SK-N-SH (cell line): ENCODE measurements around the gene AKT3. TPM values are rescaled to one million over a fixed set of nuclear protein-coding genes. Genes with fewer than 3 reads are reported as not detected.

ENCODE experiments used
- CTCF ChIA-PET: fragments of 300-600, 350-600 bp; formaldehyde crosslinking; extraction: SDS; loops from one replicate; lab custom pipeline; 2021; lab: Yijun Ruan, JAX
- POLR2A ChIA-PET: fragments of 350-600 bp; sonication (Branson Sonifier 250); formaldehyde crosslinking; extraction: SDS; loops from one replicate; lab custom pipeline; 2020; ENCODE audit warnings: antibody characterized with exemption, inconsistent platforms; lab: Yijun Ruan, JAX
- DNase-seq: peaks from one replicate; pipeline ENCODE4 v3.0.0; 2012
- H2AFZ ChIP-seq: fragments of 200-600 bp; sonication (generic); 2 replicates; pipeline ENCODE4 v1.8.1; 2016; ENCODE audit warnings: antibody characterized with exemption, mild to moderate bottlenecking, low read depth
- H3F3A ChIP-seq: fragments of 200-600 bp; sonication (generic); replicated peaks from 2 replicates; pipeline ENCODE3; 2016; ENCODE audit warnings: antibody characterized with exemption, mild to moderate bottlenecking; ENCODE audit not compliant: insufficient read depth
- H3K27ac ChIP-seq, 2 experiments: fragments of 200-500 bp in 1 of 2; fragments of 200-600 bp in 1 of 2; sonication (Bioruptor generic) in 1 of 2; sonication (generic), shearing (Covaris generic) in 1 of 2; 2 replicates each; pipeline versions ENCODE4 v1.5.1 to v1.6.1; 2014 to 2016; ENCODE audit warnings: low read depth in 2 of 2, inconsistent platforms in 1 of 2, low read length in 1 of 2, mild to moderate bottlenecking in 1 of 2, mixed read lengths in 1 of 2
- H3K27me3 ChIP-seq: fragments of 200-600 bp; sonication (generic), shearing (Covaris generic); 2 replicates; pipeline ENCODE4 v1.6.1; 2016; ENCODE audit warnings: mixed run types; ENCODE audit not compliant: insufficient read depth
- H3K36me3 ChIP-seq, 2 experiments: fragments of 200-500 bp in 1 of 2; fragments of 200-600 bp in 1 of 2; sonication (Bioruptor generic) in 1 of 2; sonication (generic) in 1 of 2; replicated peaks in 1 of 2; 2 replicates each; pipeline versions ENCODE3 to v1.5.1; 2014 to 2016; ENCODE audit warnings: low read length in 1 of 2, mild to moderate bottlenecking in 1 of 2; ENCODE audit not compliant: insufficient read depth in 2 of 2, control insufficient read depth in 1 of 2
- H3K4me1 ChIP-seq, 2 experiments: fragments of 200-500 bp in 1 of 2; fragments of 200-600 bp in 1 of 2; sonication (Bioruptor generic) in 1 of 2; sonication (generic), shearing (Covaris generic) in 1 of 2; 2 replicates each; pipeline versions ENCODE4 v1.5.1 to v1.6.1; 2014 to 2016; ENCODE audit warnings: low read depth in 1 of 2, low read length in 1 of 2, mixed run types in 1 of 2; ENCODE audit not compliant: insufficient read depth in 2 of 2, control insufficient read depth in 1 of 2
- H3K4me2 ChIP-seq: fragments of 200-600 bp; sonication (generic), shearing (Covaris generic); 2 replicates; pipeline ENCODE4 v1.6.1; 2017; ENCODE audit warnings: mixed run types
- H3K4me3 ChIP-seq, 2 experiments: fragments of 200-500 bp in 1 of 2; fragments of 200-600 bp in 1 of 2; sonication (Bioruptor generic) in 1 of 2; sonication (generic), shearing (Covaris generic) in 1 of 2; 2 replicates each; pipeline versions ENCODE4 v1.5.1 to v1.8.1; 2014 to 2016; ENCODE audit warnings: low read depth in 2 of 2, inconsistent platforms in 1 of 2, low read length in 1 of 2, mild to moderate bottlenecking in 1 of 2, mixed read lengths in 1 of 2, moderate library complexity in 1 of 2
- H3K79me2 ChIP-seq: fragments of 200-600 bp; sonication (generic); 2 replicates; pipeline ENCODE4 v1.8.1; 2017; ENCODE audit warnings: mild to moderate bottlenecking; ENCODE audit not compliant: insufficient read depth
- H3K9ac ChIP-seq: fragments of 200-600 bp; sonication (generic); 2 replicates; pipeline ENCODE4 v1.6.1; 2017; ENCODE audit warnings: mixed run types
- H3K9me2 ChIP-seq: fragments of 200-600 bp; sonication (generic); 2 replicates; pipeline ENCODE4 v1.6.1; 2017; ENCODE audit warnings: mixed run types
- H3K9me3 ChIP-seq: fragments of 200-600 bp; sonication (generic); 2 replicates; pipeline ENCODE4 v1.6.1; 2017; ENCODE audit warnings: mixed run types, mild to moderate bottlenecking, moderate library complexity
- H4K20me1 ChIP-seq: fragments of 200-600 bp; sonication (generic); 2 replicates; pipeline ENCODE4 v1.6.1; 2017; ENCODE audit warnings: mild to moderate bottlenecking, mixed run types; ENCODE audit not compliant: insufficient read depth
- CHD2 ChIP-seq: fragments of 150-350 bp; IDR thresholded peaks from 2 replicates; pipeline ENCODE4 v1.6.1; 2018; ENCODE audit warnings: low read length; ENCODE audit not compliant: partially characterized antibody
- ELF1 ChIP-seq: IDR thresholded peaks from 2 replicates; pipeline ENCODE4 v1.4.0; 2012
- FOSL2 ChIP-seq: IDR thresholded peaks from 2 replicates; pipeline ENCODE4 v1.4.0; 2012; ENCODE audit warnings: low read depth, mild to moderate bottlenecking, moderate library complexity, borderline replicate concordance
- FOXJ3 ChIP-seq: sonication (generic); formaldehyde crosslinking; IDR thresholded peaks from 2 replicates; pipeline ENCODE4 v1.5.1; 2020; ENCODE audit warnings: mild to moderate bottlenecking, missing genetic modification reagents
- FOXM1 ChIP-seq: IDR thresholded peaks from 2 replicates; pipeline ENCODE4 v1.4.0; 2012; ENCODE audit warnings: low read depth, mild to moderate bottlenecking
- GABPA ChIP-seq: IDR thresholded peaks from 2 replicates; pipeline ENCODE4 v1.4.0; 2012; ENCODE audit warnings: low read depth, mild to moderate bottlenecking
- GATA2 ChIP-seq: sonication (generic); formaldehyde crosslinking; IDR thresholded peaks from 2 replicates; pipeline ENCODE4 v1.5.0; 2020; ENCODE audit warnings: mild to moderate bottlenecking, missing genetic modification reagents
- JUND ChIP-seq: IDR thresholded peaks from 2 replicates; pipeline ENCODE4 v1.4.0; 2012
- MEF2A ChIP-seq: IDR thresholded peaks from 2 replicates; pipeline ENCODE4 v1.4.0; 2012; ENCODE audit warnings: low read depth, borderline replicate concordance
- NRF1 ChIP-seq: IDR thresholded peaks from 2 replicates; pipeline ENCODE4 v1.6.1; 2012; ENCODE audit warnings: low read depth, mild to moderate bottlenecking, low read length
- POLR2AphosphoS5 ChIP-seq: IDR thresholded peaks from 2 replicates; pipeline ENCODE4 v1.6.1; 2012; ENCODE audit warnings: low read depth, low read length
- RAD21 ChIP-seq: IDR thresholded peaks from 2 replicates; pipeline ENCODE4 v1.6.1; 2012; ENCODE audit warnings: mild to moderate bottlenecking, low read length
- RFX5 ChIP-seq: IDR thresholded peaks from 2 replicates; pipeline ENCODE4 v1.6.1; 2012; ENCODE audit warnings: mild to moderate bottlenecking, improper control_type of control experiment, low read length
- RXRA ChIP-seq: IDR thresholded peaks from 2 replicates; pipeline ENCODE4 v1.4.0; 2012; ENCODE audit warnings: low read depth, mild to moderate bottlenecking, borderline replicate concordance
- SIN3A ChIP-seq: IDR thresholded peaks from 2 replicates; pipeline ENCODE4 v1.6.1; 2012; ENCODE audit warnings: low read depth, mild to moderate bottlenecking, low read length, moderate library complexity, borderline replicate concordance
- SMC3 ChIP-seq: IDR thresholded peaks from 2 replicates; pipeline ENCODE4 v1.6.1; 2012; ENCODE audit warnings: low read depth, low read length, improper control_type of control experiment
- TEAD4 ChIP-seq: IDR thresholded peaks from 2 replicates; pipeline ENCODE4 v1.4.0; 2012; ENCODE audit warnings: mild to moderate bottlenecking, borderline replicate concordance; ENCODE audit not compliant: insufficient read depth
- YY1 ChIP-seq: IDR thresholded peaks from 2 replicates; pipeline ENCODE4 v1.4.0; 2012; ENCODE audit warnings: low read depth, mild to moderate bottlenecking
- WGBS: methylation state at CpG from one replicate; pipeline ENCODE4 v1.1.6; 2017; ENCODE audit warnings: low lambda C conversion rate; 5-methylcytosine and 5-hydroxymethylcytosine counted together
- polyA plus RNA-seq, 3 experiments: library from polyadenylated mRNA; depleted of rRNA; stranded (reverse); fragments of >200 nt; gene quantifications; 2 replicates each; pipeline ENCODE4 v1.2.3, GENCODE V29; 2012
- TF ChIP-seq, protein P1 (sequence below): IDR thresholded peaks from 2 replicates; pipeline ENCODE4 v1.4.0; 2012; ENCODE audit warnings: low read depth, borderline replicate concordance
- TF ChIP-seq, protein P2 (sequence below): fragments of 150-350 bp; IDR thresholded peaks from 2 replicates; pipeline ENCODE4 v1.6.1; 2016; ENCODE audit warnings: mild to moderate bottlenecking, low read depth, low read length
- TF ChIP-seq, protein P3 (sequence below): fragments of 150-350 bp; IDR thresholded peaks from 2 replicates; pipeline ENCODE4 v1.6.1; 2017; ENCODE audit warnings: antibody characterized with exemption, low read length, low read depth, borderline replicate concordance
- TF ChIP-seq, protein P4 (sequence below): IDR thresholded peaks from 2 replicates; pipeline ENCODE4; 2012
- TF ChIP-seq, protein P5 (sequence below): IDR thresholded peaks from 2 replicates; pipeline ENCODE4 v1.4.0; 2012; ENCODE audit warnings: low read depth

Gene AKT3
- polyA plus RNA-seq, 1 of the 3 experiments (the other 2 are of a cell fraction) = 12.7 TPM

DNA sequence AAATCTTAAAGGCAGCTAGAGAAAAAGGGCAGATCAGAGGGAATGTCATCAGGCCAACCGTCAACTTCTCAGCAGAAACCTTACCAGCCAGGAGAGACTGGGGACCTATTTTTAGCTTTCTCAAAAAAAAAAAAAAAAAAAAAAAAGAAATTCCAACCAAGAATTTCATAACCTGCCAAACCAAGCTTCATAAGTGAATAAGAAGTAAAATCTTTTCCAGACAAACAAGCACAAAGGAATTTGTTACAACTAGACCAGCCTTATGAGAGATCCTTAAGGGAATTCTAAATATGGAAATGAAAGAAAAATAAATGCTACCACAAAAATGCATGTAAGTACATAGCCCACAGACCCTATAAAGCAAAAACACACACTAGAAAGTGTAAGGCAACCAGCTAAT lies 267.7 kb downstream of the AKT3 start:
- Histone ChIP-seq H3K36me3 (peaks cover 0 to 44% of the 10 kb centered on the region in 2 experiments), H3K27me3 (no peaks in the 10 kb centered on the region), H3K79me2 (peaks cover 36% of the 10 kb centered on the region), H3K4me3 (no peak overlapping the region), H3K4me1 (no peaks in the 10 kb centered on the region; a peak in 1 of 4 replicates), H3K27ac (no peak overlapping the region), H3K9me2 (no peaks in the 10 kb centered on the region), H2AFZ (no peak overlapping the region), H3K4me2 (no peak overlapping the region), H3K9ac (no peak overlapping the region), H3F3A (peaks cover 7% of the 10 kb centered on the region), H3K9me3 (peaks cover 7% of the 10 kb centered on the region), H4K20me1 (no peaks in the 10 kb centered on the region)
- POLR2A ChIA-PET = no interaction called here
- CTCF ChIA-PET = no interaction called here
- whole genome bisulfite sequencing = 100% methylated on average over 1 of the region's 1 CpG
- TF ChIP-seq SMC3 (no peak), NRF1 (no peak), MEF2A (no peak), JUND (no peak), TEAD4 (no peak), FOSL2 (no peak)
- TF ChIP-seq, protein P1, sequence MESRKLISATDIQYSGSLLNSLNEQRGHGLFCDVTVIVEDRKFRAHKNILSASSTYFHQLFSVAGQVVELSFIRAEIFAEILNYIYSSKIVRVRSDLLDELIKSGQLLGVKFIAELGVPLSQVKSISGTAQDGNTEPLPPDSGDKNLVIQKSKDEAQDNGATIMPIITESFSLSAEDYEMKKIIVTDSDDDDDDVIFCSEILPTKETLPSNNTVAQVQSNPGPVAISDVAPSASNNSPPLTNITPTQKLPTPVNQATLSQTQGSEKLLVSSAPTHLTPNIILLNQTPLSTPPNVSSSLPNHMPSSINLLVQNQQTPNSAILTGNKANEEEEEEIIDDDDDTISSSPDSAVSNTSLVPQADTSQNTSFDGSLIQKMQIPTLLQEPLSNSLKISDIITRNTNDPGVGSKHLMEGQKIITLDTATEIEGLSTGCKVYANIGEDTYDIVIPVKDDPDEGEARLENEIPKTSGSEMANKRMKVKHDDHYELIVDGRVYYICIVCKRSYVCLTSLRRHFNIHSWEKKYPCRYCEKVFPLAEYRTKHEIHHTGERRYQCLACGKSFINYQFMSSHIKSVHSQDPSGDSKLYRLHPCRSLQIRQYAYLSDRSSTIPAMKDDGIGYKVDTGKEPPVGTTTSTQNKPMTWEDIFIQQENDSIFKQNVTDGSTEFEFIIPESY = no peak
- TF ChIP-seq, protein P2, sequence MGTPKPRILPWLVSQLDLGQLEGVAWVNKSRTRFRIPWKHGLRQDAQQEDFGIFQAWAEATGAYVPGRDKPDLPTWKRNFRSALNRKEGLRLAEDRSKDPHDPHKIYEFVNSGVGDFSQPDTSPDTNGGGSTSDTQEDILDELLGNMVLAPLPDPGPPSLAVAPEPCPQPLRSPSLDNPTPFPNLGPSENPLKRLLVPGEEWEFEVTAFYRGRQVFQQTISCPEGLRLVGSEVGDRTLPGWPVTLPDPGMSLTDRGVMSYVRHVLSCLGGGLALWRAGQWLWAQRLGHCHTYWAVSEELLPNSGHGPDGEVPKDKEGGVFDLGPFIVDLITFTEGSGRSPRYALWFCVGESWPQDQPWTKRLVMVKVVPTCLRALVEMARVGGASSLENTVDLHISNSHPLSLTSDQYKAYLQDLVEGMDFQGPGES = no peak
- TF ChIP-seq, protein P3, sequence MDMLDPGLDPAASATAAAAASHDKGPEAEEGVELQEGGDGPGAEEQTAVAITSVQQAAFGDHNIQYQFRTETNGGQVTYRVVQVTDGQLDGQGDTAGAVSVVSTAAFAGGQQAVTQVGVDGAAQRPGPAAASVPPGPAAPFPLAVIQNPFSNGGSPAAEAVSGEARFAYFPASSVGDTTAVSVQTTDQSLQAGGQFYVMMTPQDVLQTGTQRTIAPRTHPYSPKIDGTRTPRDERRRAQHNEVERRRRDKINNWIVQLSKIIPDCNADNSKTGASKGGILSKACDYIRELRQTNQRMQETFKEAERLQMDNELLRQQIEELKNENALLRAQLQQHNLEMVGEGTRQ = no peak
- TF ChIP-seq, protein P4, sequence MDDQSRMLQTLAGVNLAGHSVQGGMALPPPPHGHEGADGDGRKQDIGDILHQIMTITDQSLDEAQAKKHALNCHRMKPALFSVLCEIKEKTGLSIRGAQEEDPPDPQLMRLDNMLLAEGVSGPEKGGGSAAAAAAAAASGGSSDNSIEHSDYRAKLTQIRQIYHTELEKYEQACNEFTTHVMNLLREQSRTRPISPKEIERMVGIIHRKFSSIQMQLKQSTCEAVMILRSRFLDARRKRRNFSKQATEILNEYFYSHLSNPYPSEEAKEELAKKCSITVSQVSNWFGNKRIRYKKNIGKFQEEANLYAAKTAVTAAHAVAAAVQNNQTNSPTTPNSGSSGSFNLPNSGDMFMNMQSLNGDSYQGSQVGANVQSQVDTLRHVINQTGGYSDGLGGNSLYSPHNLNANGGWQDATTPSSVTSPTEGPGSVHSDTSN = no peak
- no peak for DNase-seq

DNA sequence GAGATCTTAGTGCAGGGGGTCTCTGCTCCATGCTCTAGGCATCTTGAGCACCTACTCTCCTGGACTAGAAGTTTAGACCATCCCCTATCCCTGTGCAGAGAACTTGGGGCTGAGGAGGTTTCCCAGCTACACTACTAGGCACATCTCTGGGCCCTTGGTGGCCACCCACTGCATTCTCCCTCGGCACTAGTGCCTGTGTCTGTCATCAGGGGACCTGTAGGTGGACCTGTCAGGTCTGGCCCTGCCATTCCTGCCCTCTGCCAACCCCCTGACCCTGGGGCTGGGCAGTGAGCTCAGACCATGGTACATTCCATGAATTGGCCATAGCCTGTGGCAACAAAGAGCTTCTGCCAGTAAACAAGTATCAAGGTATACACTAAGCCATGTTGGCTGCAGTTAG lies 269.1 kb downstream of the AKT3 start:
- ChIA-PET CTCF (interaction anchor here (0.6 to 1.8 kb wide), 3 partner anchors 13 to 44 kb away, joined by 3 to 4 read pairs (median 4); no protein-coding TSS in a partner anchor), POLR2A (interaction anchor here (0.7 kb wide), 1 partner anchor 106 kb away, joined by 3 read pairs; no protein-coding TSS in a partner anchor)
- Histone ChIP-seq H3K27me3 (no peaks in the 10 kb centered on the region), H3K27ac (no peak overlapping the region), H3K79me2 (peaks cover 45% of the 10 kb centered on the region), H3K9me3 (peaks cover 7% of the 10 kb centered on the region), H3K9ac (no peak overlapping the region), H3K4me3 (no peak overlapping the region), H3K36me3 (peaks cover 0 to 44% of the 10 kb centered on the region in 2 experiments), H3K9me2 (no peaks in the 10 kb centered on the region), H4K20me1 (no peaks in the 10 kb centered on the region), H3F3A (peaks cover 7% of the 10 kb centered on the region), H3K4me2 (no peak overlapping the region), H2AFZ (no peak overlapping the region), H3K4me1 (no peaks in the 10 kb centered on the region; a peak in 1 of 4 replicates)
- DNase-seq = no peak
- WGBS = 88% methylated on average over 1 of the region's 1 CpG
- no peak for TF ChIP-seq RXRA
- TF ChIP-seq CHD2 = no peak
- no peak for TF ChIP-seq SMC3
- TF ChIP-seq RFX5 = no peak
- no peak for TF ChIP-seq POLR2AphosphoS5
- TF ChIP-seq RAD21 = no peak
- no peak for TF ChIP-seq TEAD4
- TF ChIP-seq FOXJ3 (CRISPR knock-in tag) = no peak
- TF ChIP-seq YY1 = no peak
- TF ChIP-seq ELF1 = no peak
- TF ChIP-seq GATA2 (CRISPR knock-in tag) = no peak
- no peak for TF ChIP-seq FOXM1
- no peak for TF ChIP-seq SIN3A
- TF ChIP-seq, protein P5, sequence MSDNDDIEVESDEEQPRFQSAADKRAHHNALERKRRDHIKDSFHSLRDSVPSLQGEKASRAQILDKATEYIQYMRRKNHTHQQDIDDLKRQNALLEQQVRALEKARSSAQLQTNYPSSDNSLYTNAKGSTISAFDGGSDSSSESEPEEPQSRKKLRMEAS = no peak
- no peak for TF ChIP-seq GABPA
